Measurements from ENCODE around the gene BRICD5.

BRICD5 gene

DNA sequence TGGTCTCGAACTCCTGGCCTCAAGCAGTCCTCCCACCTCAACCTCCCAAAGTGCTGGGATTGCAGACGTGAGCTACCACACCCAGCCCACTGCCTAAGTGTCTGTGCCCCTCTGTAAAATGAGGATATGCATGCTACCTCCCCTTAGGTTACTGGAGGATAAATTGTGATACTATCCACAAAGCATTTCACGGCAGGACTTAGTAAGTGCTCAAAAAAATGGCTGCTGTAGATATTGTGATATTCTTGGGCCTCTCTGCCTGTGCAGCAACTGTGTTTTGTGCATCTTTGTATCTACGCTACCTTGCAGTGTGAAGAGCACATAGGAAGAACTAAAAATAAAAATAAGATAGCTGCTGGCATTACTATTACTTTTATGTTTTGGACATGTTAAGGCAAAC is 12.4 kb downstream of the BRICD5 start:
- Histone ChIP-seq H3K9ac (no peak overlapping the region), H3K9me3 (ENCODE audit: control insufficient read depth, low read length) (no peaks in the 10 kb centered on the region), H3K4me1 (peaks cover 7% of the 10 kb centered on the region), H3K79me2 (peaks cover 2% of the 10 kb centered on the region), H2AFZ (no peak overlapping the region), H3K4me3 (ENCODE audit: low read depth, low read length) (no peak overlapping the region), H3K4me2 (ENCODE audit: low read length) (no peak overlapping the region), H3K27ac (no peak overlapping the region), H3K36me3 (ENCODE audit: control insufficient read depth, insufficient read depth, low read length) (no peaks in the 10 kb centered on the region), H3K27me3 (ENCODE audit: control insufficient read depth, insufficient read depth, low read length) (no peaks in the 10 kb centered on the region)
- TF ChIP-seq, protein P1, sequence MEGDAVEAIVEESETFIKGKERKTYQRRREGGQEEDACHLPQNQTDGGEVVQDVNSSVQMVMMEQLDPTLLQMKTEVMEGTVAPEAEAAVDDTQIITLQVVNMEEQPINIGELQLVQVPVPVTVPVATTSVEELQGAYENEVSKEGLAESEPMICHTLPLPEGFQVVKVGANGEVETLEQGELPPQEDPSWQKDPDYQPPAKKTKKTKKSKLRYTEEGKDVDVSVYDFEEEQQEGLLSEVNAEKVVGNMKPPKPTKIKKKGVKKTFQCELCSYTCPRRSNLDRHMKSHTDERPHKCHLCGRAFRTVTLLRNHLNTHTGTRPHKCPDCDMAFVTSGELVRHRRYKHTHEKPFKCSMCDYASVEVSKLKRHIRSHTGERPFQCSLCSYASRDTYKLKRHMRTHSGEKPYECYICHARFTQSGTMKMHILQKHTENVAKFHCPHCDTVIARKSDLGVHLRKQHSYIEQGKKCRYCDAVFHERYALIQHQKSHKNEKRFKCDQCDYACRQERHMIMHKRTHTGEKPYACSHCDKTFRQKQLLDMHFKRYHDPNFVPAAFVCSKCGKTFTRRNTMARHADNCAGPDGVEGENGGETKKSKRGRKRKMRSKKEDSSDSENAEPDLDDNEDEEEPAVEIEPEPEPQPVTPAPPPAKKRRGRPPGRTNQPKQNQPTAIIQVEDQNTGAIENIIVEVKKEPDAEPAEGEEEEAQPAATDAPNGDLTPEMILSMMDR (IDR thresholded peaks at IDR 0.05), result no peak

GRCh38 chr16:2197765-2198164 is 12.9 kb downstream of the BRICD5 start:
- no peak overlapping the region for H2AFZ ChIP-seq
- no peak overlapping the region for H3K4me3 ChIP-seq (ENCODE audit: low read depth, low read length)
- TF ChIP-seq, protein P1 (IDR thresholded peaks at IDR 0.05), result no peak
- no peaks in the 10 kb centered on the region for H3K36me3 ChIP-seq (ENCODE audit: control insufficient read depth, insufficient read depth, low read length)
- H3K27ac ChIP-seq, result no peak overlapping the region
- H3K4me1 ChIP-seq, result peaks cover 7% of the 10 kb centered on the region
- H3K4me2 ChIP-seq (ENCODE audit: low read length), result no peak overlapping the region
- no peaks in the 10 kb centered on the region for H3K9me3 ChIP-seq (ENCODE audit: control insufficient read depth, low read length)
- H3K79me2 ChIP-seq, result peaks cover 2% of the 10 kb centered on the region
- no peak overlapping the region for H3K9ac ChIP-seq
- H3K27me3 ChIP-seq (ENCODE audit: control insufficient read depth, insufficient read depth, low read length), result no peaks in the 10 kb centered on the region

DNA sequence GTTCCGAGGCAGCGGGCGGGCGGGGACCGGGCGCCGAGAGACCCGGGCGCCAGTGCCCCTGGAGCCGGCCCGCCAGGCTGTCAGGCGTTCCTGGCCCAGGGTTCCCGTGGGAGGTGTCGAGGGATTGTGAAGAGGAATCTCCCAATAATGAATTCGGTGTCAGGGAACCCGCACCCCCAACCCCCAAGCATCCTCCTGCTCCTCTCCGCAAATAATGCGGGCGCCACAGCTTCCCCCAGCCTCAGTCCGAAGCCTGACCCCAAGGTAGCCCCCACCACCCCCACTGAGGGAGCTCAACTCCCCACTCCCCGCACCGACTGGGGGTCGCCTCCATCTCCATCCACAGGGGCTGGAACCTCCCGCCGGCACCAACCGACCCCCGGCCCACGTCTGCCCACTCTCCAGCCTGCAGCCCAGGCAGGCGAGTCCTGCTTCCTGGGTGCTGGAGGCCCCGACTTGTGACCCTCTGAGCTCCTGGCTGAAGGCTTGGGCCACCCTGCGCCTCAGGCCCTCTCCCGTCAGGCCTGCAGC is 13.6 kb downstream of the BRICD5 start:
- peak overlapping the region; percentile 38 for H3K4me2 ChIP-seq (ENCODE audit: low read length)
- TF ChIP-seq, protein P1 (IDR thresholded peaks at IDR 0.05), result no peak
- no peak overlapping the region for H3K4me3 ChIP-seq (ENCODE audit: low read depth, low read length)
- H3K27me3 ChIP-seq (ENCODE audit: control insufficient read depth, insufficient read depth, low read length), result no peaks in the 10 kb centered on the region
- H3K27ac ChIP-seq, result no peak overlapping the region
- no peaks in the 10 kb centered on the region for H3K36me3 ChIP-seq (ENCODE audit: control insufficient read depth, insufficient read depth, low read length)
- peaks cover 2% of the 10 kb centered on the region for H3K79me2 ChIP-seq
- H3K9me3 ChIP-seq (ENCODE audit: control insufficient read depth, low read length), result no peaks in the 10 kb centered on the region
- H2AFZ ChIP-seq, result peak overlapping the region; percentile 41
- no peak overlapping the region for H3K9ac ChIP-seq
- peaks cover 7% of the 10 kb centered on the region for H3K4me1 ChIP-seq

DNA sequence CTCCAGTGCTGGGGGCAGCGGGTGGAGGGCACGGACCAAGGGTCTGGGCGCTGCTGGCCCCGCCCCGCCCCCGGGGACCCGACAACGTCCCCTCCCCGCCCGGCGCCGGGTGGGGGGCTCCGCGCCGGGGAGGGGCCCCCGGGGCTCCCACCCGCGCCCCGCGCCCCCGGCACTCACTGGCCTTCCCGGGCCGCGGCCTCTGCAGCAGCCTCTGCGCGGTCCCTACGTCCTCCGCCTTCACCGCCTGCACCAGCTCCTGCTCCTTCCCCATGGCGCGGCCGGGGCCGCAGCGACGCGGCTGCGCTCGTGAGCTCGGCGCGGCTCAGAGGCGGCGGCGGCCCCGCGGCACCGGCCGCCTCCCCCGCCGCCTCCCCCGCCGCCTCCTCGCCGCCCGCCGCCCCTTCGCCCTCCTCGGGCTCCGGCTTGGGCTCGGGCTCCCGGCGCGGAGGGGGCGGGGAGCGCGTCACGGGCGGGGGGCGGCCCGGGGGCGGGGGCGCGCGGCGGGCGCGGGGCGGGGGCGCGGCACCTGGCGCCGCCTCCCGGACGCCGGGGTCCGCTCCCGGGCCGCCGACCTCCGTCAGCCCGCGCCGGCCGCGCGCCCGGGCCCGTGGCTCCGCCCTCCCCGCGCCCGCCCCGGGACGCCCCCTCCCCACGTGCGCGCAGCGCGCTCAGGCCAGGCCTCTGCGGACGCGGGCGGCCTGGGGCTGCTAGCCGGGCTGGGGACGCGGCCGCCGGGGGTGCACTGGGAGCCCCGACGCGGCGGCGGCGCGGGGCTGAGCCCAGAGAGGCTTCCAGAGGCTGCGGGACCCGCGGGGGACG is 14.3 kb downstream of the BRICD5 start, which contains the start of gene CASKIN1:
TSS of gene CASKIN1 (minus strand) at position 444 of the 819 bp plus-strand sequence. CDS start at position 271, 173 bp downstream.
- no peak within 1 kb of the TSS for H3K27ac ChIP-seq
- H3K4me2 ChIP-seq (ENCODE audit: low read length), result peak within 1 kb of the TSS; percentile 82
- H3K9ac ChIP-seq, result no peak within 1 kb of the TSS
- no peaks in the 10 kb centered on the region for H3K36me3 ChIP-seq (ENCODE audit: control insufficient read depth, insufficient read depth, low read length)
- no peaks in the 10 kb centered on the region for H3K9me3 ChIP-seq (ENCODE audit: control insufficient read depth, low read length)
- H3K4me1 ChIP-seq, result peaks cover 7% of the 10 kb centered on the region
- H3K27me3 ChIP-seq (ENCODE audit: control insufficient read depth, insufficient read depth, low read length), result no peaks in the 10 kb centered on the region
- TF ChIP-seq, protein P1 (IDR thresholded peaks at IDR 0.05), result no peak
- H2AFZ ChIP-seq, result peak within 1 kb of the TSS; percentile 76
- H3K4me3 ChIP-seq (ENCODE audit: low read depth, low read length), result peak within 1 kb of the TSS; percentile 53
- H3K79me2 ChIP-seq, result peaks cover 2% of the 10 kb centered on the region
